Activated T-cell treated with anti-CD3 and anti-CD28 coated beads for 4 hours (primary cell): ENCODE measurements around the gene POLR2E.
"Not testable (repeated sequence)": the region's sequence is repeated elsewhere in the genome, so short reads cannot be mapped to it uniquely, and the experiment has no call there.

Experiments
- DNase-seq: peaks from one replicate; pipeline ENCODE4 v3.0.0-alpha.2; 2020

The POLR2E gene

DNA sequence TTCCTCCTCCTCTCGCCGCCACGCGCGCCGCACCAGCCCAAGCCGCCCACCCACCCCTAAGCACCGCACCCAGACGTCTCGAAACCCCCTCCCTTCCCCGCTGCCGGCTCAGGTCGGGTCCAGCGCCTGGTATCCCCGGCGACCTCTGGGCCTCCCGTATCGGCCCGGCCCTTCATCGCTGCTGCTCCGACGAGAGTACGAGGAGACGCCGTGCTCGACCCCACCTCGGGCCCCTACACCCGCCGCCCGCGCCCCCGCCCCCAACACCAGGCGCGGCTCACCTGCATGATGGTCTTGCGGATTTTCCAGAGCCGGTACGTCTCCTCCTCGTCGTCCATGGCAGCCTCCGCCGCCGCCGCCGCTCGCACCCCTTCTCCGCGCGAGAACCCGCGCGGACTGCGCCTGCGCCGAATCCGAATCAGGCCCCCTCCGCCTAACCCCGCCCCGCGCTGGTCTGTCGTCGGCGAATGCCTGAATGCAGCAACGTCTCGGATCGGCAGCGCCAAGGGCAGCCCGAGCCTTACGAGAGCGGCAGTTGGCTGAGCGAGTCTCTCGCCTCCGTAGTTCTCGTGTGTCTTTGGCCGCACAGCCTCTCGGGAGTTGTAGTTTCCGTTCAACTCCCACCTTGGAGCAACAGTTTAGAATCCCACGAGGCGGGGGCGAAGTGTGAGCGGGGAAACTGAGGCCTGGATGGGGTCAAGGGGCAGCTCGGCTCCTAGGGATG is at the start of gene POLR2E:
TSS of gene POLR2E (minus strand) at position 398 of the 724 bp plus-strand sequence. CDS start at position 338, 60 bp downstream.
- DNase-seq, result peak; percentile 97

DNA sequence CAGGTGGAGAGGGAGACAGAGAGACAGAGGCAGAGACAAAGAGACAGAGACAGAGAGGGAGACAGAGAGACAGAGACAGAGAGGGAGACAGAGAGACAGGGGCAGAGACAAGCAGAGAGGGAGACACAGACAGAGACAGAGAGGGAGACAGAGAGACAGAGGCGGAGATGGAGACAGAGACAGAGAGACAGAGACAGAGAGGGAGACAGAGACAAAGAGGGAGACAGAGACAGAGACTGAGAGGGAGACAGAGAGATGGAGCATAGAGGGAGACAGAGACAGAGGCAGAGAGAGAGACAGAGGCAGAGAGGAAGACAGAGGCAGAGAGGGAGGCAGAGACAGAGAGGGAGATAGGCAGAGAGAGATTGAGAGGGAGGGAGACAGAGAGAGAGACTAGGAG is 49.6 kb upstream of the POLR2E start:
- DNase-seq, result no peak

DNA sequence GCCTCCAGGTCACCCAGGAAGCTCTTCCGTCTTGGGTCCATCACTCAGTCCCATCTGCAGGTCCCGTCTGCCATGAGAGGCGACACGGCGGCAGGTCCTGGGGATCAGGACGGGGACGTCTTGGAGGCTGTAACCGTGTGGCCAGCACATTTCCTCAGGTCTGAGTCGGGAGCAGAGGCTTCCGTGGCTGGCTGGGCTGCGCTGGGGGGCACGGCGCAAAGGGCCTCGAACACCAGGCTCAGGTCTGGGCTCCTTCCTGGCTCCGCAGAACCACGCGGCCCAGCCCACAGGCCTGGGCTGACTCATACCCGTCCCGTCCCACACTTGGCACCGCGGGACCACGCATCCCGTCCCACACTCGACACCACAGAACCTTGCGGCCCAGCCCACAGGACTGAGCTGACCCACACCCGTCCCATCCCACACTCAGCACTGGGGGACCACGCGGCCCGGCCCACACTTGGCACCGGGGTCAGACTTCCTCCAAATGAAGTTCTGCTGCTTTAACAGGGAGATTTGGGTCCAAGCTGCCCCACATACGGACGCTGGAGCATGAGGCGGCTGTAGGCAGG is 48.7 kb upstream of the POLR2E start:
- no peak for DNase-seq

DNA sequence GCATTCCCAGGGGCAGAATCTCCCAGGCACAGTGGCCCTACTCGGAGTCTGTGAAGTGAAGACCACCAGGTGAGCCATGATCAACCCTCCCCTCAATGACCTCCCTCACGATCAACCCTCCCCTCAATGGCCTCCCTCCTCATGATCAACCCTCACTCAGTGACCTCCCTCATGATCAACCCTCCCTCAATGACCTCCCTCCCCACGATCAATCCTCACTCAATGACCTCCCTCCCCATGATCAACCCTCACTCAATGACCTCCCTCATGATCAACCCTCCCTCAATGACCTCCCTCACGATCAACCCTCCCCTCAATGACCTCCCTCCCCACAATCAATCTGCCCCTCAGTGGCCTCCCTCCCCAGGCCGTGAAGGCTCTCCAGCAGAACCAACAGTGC is 46.8 kb upstream of the POLR2E start:
- no peak for DNase-seq

DNA sequence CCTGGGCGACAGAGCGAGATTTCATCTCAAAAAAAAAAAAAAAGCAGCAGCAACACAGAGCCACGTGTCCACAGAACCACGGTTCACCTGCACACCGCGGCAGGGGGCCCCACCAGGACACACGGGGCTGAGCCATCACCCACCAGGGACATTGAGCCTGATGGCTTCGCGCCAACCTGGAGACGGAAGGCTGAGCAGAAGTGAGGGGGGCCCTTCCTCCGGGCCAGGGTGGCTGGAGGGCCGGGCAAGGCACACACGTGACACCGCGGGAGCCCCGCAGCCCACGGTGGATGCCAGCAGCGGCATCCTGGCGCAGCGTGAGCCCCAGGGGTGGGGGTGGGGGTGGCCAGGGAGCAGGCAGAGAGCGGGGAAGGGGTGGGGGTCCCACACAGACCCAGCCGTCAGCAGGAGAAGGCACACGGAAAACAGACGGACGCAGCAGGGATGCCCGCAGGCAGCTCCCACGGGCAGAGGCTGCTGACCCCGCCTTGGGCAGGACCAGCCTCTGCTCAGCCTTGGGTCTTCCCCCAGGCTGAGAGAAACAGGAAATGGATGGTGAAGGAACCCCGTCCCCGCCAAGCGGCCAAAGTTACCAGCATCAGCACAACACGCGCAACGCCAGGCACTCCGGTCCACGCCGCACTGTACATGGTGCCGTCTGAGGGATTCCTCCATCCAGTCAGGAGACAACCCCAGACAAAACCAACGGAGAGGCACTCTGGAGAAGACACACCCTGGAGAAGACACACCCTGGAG is 45.3 kb upstream of the POLR2E start:
- DNase-seq, result no peak

DNA sequence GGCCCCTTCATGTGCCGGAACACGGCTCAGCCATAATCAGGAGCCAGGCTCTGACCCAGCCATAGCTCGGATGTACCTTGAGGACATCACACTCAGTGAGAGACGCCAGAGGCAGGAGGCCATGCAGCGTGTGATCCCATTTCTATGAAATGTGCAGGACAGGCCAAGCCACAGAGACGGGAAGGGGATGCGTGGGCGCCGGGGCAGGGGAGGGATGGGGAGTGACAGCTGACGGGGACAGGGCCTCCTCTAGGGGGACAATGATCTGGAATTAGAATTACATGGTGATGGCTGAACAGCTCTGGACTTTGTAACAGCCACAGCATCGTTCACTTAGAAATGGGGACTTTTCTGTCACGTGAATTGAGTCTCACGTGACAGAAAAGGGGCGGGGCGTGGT is 44.0 kb upstream of the POLR2E start:
- DNase-seq, result no peak

DNA sequence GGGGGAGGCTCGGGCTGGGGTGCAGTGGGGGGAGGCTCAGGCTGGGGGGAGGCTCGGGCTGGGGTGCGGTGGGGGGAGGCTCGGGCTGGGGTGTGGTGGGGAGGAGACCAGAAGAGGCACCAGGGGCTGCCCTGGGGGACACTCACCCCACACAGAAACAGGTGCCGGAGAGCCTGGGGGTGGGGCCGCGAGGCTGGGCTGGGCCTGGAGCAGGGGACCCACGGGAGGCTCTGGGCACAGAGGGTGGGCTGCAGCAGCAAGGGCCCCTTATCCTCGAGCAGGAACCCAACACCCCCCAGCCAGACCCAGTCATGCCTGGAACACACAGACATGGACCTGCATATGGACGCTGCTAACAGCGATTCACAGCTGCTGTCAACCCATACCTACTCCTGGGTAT is 42.9 kb upstream of the POLR2E start:
- no peak for DNase-seq

DNA sequence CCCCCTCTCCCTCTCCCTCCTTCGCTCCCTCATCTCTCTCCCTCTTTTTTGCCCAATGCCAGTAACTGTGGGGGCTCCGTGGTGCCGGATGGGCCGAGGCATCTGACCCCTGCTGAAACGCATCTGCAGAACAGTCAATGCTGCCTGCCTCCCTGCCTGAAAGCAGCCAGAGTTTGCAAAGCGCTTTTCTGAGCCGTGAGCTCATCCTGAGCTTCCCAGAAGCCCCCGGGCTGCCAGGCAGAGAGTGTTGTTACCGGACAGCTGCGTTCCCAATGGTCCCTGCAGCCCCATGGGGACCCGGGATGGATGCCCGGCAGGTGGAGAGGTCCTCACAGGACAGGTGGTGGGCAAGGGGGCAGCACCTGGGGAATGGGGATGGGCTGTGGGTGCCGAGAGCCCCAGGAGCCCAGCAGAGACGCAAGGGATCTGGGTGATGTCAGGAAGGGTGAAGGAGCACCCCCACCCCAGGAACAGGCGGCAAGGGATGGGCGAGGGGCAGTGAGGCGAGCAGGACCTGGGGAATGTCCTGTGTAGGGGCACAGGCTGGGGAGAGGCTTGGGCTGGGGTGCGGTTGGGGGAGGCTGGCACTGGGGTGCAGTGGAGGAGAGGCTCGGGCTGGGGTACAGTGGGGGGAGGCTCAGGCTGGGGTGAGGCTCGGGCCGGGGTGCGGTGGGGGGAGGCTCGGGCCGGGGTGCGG is 41.6 kb upstream of the POLR2E start:
- no peak for DNase-seq

DNA sequence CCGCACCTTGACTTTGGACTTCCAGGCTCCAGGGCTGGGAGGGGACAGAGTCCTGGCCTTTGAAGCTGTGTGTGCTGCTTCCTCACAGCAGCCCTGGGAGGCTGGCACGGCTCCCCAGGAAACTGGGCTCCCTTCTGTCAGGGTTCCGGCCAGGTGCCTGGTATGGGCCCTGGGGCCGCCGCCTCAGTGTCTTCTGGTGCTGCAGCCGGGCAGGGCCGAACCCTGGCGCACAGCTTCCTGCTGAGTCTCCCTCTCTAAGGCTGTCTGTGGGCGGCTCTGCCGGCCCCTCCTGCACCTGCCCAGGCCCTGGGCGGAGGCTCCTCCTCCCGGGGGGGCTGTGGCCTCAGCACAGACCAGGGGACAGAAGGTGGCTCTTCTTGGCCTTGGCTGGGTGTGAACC is 41.0 kb upstream of the POLR2E start:
- no peak for DNase-seq

DNA sequence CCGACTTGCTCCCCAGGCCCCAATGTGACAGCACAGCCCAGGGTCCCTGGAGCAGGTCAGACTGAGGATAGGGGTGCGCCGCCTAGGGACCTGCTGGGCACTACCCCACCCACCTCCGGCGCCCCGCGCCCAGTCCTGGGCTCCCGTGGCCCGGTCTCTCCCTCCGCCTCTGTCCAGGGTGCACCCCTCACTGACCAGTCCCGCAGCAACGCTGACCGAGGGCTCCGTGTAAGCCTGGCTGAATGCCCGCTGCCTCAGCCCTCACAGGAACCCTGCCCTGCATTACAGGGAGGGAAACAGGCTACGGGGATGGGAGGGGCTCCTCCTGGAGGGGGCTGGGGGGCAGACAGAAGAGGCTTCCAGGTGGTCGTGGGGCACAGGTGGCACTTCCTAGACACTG is 40.3 kb upstream of the POLR2E start:
- no peak for DNase-seq

DNA sequence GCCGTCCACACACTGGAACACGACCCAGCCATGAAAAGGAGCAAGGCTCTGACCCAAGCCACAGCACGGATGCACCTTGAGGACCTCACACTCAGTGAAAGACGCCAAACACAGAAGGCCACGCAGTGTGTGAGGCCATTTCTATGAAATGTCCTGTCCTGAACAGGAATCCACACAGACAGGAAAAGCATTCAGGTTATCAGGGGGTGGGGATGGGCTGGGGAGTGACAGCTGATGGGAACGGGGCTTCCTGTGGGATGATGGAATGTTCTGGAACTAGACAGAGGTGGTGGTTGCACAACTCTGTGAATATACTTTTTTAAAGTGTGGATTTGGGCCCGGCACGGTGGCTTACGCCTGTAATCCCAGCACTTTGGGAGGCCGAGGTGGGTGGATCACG is 39.3 kb upstream of the POLR2E start:
- no peak for DNase-seq

DNA sequence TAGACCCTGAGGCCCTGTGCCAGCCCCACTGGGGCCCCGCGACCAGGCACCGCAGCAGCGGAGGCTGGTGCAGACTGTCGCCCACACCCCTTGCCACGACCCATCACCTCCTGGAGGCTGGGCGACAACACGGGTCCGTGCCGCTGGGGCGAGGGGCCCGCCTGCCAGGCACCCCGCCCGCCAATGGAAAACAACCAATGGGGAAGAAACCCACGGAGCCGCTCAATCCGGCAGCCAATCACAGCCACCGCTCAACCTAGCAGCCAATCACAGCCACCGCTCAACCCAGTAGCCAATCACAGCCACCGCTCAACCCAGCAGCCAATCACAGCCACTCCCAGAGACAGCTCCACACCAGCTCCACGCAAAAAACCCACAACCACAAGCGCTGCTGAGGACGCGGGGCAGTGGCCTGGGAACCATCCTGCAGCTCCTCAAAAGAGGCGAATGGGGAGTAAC is 38.3 kb upstream of the POLR2E start:
- peak; percentile 56 for DNase-seq

DNA sequence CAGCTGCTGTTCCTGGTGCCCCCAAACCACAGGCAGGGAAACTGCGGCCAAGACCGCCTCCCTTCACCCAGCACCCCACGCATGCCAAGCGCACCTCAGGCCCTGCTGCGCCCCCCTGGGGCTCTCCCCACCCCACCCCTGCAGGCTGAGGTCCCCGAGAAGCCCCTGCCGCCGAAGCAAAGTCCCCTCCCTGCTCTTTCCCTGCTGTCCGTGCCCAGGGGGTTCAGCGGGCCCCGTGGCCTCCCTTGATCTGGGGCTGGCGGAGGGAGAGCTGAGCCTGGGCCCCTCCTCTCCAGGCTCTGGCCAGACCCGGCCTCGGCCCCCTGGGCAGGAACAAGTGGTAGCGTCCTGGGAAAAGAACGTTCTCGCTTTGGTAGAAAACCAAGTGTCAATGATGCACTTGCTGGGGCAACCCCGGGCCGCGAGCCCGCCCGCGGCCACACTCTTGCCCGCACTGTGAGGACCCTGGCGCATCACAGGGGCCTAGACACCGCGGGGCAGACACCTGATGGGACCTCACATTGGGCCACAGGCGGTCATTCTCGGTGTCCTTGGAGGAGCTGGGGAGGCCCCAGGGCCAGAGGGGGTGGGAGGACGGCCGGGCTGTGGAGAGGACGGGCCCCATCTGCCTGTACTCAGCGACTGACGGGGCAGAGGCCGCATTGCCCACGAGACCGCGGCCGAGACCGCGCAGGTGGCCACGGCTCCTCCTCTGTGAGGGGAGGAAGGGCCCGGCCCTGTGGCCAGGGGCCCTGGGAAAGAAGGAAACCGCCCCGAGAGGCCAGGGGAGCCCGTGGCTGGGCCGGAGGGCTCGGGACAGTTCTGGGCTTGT is 37.6 kb upstream of the POLR2E start:
- DNase-seq, result no peak

DNA sequence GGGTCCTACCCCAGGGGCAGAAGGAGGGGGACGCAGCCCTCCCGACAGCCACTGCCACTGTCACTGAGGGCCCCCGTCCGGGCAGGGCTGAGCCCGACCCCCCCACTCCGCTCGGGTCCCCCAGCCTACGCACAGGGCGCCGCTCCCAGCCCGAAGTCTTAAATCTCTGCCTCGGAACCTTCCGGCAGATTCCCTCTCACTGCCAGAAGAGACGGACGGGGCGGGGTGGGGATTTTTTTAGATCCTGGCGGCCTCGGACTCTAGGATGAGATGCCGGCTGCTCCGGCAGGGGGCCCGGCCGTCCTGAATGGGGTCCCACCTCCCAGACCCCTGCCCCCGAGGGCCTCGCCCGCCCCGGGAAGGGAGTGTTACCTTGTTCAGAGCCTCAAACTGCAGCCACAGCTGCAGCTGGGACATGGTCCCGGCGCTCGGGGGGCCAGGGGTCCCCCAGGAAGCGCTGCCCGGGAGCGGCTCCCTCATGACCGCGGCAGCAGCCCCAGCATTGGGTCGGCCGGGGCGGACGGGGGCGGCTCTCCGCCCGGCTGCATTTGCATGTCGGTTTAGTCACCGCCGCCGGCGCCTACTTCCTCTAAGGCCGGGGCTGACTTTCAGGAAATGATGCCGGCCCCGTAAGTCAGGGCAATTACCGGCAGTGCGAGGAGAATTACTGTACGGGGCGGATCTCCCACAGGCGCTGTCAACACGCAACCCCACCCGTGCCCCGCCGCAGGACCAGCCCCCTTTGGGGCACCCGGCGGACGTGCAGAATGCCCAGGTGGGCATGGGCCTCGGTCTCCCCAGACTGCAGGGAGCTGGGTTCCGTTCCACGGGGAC is 36.8 kb upstream of the POLR2E start:
- peak; percentile 91 for DNase-seq

DNA sequence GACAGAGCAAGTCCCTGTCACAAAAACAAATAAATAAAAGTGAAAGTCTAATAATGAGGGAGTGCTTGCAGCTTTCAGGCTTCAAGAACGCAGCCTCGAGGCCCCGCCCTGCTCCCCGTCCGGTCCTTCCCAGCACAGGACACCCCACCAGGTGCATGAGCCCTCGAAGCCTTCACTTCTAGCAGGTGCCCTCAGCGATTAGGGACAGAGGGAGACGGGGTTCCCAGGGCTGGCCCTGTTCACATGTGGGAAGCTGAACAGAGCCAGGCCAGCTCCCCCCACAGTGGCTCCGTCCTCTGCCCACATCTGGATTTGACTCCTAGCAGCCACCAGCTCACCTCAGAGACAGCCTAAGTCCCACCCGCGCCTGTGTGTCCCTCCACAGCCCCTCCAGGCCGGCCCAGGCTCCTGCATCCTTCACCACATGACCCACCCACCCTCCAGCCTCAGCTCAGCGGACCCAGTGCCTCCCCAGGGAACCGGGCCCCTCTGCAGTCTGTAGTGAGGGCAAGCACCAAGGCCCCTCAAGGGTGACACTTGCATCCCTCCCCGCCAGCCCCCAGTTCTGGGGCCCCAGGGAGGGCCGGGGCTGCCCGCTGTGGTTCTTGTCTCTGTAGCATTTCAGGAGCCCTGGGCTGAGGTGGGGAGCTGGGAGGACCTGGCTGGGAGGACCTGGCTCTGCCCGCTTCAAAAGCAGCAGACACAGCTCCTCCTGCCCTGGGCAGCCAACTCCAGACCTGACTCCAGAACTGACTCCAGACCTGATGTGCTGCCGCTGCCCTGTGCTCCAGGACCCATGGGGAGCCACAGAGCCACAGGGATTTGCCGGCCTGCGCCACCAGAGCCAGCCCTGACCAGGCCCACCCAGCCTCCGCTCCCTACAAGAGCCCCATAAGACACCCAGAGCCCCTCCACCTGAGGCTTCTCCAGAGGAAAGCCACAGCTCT is 35.9 kb upstream of the POLR2E start:
- DNase-seq, result peak; percentile 31

DNA sequence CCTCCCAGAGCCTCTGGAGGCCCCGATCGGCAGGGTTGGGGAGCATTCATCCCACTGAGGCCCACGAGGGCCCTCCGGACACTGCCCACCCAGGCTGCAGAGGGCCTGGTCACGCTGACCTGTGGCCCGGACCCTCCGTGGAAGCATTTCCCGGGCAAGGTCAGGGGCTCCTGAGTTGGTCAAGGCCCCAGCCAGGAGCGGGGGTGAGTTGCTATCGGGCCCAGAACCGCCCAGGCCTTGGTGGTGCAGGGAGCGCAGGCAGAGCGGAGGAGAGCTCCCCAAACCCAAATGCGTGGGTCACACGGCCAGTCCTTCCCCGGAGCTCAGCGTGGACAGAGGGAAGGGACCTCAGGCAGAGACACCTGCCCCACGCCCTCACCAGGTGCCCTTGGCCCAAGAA is 34.4 kb upstream of the POLR2E start:
- no peak for DNase-seq

DNA sequence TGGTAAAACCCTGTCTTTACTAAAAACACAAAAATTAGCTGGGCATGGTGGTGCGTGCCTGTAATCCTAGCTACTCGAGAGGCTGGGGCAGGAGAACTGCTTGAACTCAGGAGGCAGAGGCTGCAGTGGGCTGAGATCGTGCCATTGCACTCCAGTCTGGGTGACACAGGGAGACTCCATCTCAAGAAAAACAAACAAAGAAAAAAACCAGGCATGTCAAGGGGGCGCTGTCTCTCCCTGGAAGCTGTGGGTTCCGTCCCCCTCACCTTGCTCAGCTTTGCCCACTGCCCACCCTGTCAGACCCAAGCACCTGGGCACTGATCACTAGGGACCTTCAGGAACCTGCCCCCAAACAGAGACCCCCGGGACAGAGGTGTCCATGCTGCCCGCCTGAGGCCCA is 33.9 kb upstream of the POLR2E start:
- not testable (repeated sequence) for DNase-seq

DNA sequence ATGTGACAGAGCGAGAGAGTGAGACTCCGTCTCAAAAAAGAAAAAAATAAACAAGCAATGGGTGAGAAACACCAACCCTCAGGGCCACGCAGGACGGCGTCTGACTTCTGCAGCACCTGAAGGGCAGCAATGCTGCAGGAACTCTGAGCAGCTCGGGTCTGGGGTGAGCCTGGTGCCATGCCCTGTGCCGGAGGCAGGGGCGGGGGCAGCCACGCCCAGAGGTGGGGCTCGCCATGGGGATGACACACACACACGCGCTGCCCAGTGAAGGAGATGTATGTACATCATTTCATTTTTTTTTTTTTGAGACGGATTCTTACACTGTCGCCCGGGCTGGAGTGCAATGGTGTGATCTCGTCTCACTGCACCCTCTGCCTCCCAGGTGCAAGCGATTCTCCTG is 32.9 kb upstream of the POLR2E start:
- no peak for DNase-seq

DNA sequence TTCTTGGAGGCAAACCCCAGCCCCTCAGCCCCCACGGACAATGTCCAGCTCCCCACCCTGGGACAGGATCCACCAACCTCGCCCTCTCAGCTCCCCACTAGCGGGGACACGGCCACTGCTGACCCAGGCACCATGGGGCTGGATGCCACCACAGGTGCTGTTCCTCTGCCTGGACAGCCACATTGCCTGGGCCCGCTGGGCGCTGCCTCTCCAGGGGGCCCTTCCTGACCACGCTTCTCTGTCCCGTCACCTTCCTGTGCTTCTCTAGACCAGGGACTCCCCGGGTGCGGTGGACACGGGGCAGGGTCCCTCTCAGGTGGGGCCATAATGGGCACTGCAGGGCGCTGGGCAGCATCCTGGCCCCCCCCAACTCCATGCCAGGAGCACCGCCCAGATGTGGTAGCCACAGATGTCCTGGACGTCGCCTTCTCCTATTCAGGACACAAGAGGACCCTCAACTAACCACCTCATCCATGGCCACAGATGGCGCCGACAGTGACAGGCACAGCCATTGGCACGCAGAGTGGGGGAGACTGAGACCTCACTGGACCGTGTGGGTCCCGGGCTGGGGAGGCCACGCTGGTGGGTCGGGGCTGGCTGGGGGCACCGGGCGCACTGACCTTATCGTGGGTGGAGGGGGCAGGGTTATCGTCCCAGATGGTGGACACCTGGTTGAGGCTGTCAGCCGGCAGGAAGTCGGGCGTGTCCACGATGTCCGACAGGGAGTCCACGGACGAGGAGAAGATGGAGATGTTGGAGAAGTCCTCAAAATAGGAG is 32.0 kb upstream of the POLR2E start:
- DNase-seq, result no peak
